HG03457 (cell line): ENCODE measurements around the gene HNRNPH1.
"Not testable (repeated sequence)": the region's sequence is repeated elsewhere in the genome, so short reads cannot be mapped to it uniquely, and the experiment has no call there.

Experiments
- ATAC-seq: cut with Tn5 transposase; IDR thresholded peaks from one replicate; pipeline ENCODE4 v1.9.1; 2021; ENCODE audit warnings: moderate number of reproducible peaks; ENCODE audit not compliant: unreplicated experiment

Gene HNRNPH1, protein sequence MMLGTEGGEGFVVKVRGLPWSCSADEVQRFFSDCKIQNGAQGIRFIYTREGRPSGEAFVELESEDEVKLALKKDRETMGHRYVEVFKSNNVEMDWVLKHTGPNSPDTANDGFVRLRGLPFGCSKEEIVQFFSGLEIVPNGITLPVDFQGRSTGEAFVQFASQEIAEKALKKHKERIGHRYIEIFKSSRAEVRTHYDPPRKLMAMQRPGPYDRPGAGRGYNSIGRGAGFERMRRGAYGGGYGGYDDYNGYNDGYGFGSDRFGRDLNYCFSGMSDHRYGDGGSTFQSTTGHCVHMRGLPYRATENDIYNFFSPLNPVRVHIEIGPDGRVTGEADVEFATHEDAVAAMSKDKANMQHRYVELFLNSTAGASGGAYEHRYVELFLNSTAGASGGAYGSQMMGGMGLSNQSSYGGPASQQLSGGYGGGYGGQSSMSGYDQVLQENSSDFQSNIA

DNA sequence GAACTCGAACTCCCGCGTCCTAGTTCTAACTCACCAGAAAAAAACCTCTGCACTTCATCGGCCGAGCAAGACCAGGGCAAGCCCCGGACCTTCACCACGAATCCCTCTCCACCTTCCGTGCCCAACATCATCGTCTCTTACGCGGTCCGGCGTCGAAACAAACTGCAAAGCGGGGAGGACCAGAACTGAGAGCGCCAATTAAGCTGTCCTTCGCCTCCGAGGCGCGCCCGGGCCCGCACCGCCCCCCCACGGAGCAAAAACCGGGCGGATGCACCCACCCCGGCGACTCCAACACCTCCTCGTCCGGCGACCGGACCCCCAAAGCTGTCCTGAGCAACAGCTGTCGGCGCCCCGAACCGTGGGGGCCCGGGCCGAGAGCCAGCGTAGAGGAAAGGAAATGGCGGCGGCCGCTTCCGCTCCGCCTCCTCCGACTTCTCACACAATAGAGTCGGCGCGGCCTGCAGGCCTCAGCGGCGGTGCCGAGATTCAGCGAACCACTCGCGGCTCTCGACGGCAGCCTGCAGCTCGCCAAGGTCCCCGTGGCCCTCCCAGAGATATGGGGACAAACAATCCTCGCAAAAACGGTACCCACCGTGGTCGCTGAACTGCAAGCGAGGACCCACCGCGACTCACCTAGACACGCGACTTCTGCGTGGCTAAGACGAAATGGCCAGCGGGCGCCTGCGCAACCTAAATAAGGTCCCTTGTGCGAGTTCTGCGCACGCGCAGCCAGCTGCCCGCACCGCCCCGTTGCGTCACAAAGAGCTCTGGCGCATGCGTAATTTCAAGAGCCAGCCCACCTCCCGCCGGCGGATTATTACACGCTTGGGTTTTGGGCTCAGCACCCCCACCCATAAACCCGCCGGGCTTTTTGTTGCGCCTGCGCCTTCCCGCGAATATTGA lies at the start of gene HNRNPH1:
TSS of gene HNRNPH1 (minus strand) at position 669 of the 903 bp plus-strand sequence. CDS start at position 131, 538 bp downstream.
- peak; percentile 61 for ATAC-seq

DNA sequence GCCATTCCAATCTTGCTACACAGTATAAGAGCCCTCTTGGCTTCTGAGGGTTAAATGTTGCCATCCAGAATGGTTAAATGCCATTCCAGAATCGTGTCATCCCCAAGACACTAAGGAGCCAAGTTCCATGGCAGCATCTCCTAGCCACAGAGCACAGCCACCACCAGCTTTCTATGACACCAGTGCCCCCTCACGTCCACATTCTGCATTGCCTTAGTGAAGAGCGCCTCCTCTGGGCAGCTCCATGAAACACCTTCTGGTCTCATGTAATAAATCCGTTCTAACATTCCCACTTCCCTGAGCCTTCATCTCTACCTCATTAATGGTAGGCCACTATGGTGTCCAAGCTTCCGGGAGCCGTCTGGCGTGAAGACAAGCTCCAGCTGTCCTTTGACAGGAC lies 44.9 kb upstream of the HNRNPH1 start:
- ATAC-seq, result no peak

DNA sequence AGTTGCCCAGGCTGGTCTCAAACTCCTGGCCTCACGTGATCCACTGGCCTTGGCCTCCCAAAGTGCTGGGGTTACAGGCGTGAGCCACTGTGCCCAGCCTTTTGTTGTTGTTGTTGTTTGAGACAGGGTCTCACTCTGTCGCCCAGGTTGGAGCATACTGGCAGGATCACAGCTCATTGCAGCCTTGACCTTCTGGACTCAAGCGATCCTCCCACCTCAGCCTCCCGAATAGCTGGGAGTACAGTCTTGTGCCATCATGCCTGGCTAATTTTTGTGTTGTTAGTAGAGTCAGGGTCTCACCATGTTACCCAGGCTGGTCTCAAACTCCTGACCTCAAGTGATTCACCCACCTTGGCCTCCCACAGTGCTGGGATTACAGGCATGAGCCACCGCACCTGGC lies 38.2 kb upstream of the HNRNPH1 start:
- ATAC-seq, result not testable (repeated sequence)

DNA sequence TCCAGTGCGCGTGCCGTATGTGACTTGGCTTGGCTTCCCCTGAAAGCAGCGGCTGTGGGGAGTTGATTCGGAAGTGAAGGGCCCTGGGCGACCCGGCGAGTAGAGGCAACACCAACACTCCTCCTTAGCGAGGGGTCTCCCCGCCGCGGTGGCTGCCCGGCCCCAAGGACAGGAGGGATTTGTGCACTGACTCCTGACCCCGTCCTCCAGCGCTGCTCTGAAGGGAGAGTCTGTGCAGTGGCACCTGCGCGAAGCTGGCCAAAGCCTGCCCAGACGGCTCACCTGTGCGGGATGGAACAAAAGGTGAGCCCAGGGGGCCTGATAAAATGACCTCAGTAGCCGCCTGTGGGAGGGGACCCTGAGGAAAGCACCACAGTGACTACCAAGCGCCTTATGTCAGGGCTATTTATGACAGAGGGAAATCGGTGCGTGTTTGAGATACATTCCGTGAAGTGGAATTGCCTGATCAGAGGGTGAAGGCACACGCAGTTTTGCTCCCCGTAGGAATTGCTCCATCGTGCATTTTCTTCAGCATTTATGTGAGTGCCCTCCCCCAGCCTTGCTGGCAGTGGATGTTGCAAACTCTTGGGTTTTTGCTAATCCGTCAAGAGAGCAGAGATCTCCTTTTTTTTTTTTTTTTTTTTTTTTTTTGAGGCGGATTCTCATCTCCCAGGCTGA lies 34.8 kb upstream of the HNRNPH1 start:
- peak; percentile 54 for ATAC-seq

DNA sequence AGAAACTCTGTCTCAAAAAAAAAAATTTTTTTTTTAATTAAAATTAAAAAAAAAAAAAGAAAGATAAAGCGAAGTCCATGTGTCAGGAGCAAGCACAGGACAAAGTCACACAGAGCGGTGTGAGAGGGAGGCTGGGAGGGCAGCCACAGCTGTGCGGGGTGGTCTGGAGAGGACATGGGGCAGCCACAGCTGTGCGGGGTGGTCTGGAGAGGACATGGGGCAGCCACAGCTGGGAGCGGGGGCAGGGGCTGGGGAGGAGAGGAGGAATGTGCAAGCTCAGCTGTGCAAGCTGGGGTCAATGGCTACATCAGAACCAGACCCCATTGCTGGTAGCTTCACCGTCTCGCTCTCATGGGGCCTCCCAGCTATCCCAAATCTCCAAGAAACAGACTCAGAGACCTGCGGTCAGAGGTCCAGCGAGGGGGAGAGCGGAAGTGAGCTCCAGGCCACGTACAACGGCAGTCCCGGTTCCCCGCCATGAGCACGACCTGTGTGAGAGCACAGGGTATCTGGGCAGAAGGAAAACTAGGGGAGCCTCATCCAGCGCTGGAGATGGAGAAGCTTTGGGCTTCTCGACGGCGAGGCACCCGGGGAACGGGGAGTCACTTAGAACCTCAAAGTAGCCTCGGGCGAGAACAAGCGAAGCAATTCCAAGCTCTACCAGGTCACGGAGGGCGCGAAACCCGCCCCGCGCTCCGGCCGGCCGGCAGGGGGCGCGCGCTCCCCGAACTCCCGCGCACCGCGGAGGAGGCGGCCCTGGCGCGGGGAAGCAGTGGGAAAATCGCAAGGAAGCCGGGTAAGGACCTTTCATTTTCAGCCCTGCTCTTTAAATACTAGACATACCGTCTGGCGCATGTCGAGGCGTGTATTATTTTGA lies 34.1 kb upstream of the HNRNPH1 start:
- peak; percentile 82 for ATAC-seq

DNA sequence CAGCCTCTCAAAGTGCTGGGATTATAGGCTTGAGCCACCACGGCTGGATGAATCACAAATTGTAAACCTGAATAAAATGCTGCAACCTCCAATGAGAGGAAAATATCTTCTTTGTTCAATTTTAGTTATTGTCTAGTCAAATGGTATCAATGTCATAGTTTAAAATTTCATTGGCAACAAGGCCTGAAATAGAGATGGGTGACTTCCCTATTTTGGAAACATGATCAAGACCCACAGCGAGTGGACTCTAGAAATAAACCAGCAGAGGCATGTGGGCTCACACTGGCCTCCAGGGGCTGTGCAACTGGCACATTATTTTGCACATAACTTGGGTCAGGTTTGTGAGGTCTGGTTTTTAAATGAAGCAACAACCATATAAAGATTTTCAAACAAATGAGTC lies 29.7 kb upstream of the HNRNPH1 start:
- not testable (repeated sequence) for ATAC-seq

DNA sequence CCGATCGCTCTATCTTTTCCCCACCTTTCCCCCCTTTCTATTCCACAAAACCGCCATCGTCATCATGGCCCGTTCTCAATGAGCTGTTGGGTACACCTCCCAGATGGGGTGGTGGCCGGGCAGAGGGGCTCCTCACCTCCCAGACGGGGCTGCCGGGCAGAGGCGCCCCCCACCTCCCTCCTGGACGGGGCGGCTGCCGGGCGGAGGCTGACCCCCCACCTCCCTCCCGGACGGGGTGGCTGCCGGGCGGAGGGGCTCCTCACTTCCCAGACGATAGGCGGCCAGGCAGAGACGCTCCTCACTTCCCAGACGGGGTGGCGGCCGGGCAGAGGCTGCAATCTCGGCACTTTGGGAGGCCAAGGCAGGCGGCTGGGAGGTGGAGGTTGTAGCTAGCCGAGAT lies 26.8 kb upstream of the HNRNPH1 start:
- not testable (repeated sequence) for ATAC-seq

DNA sequence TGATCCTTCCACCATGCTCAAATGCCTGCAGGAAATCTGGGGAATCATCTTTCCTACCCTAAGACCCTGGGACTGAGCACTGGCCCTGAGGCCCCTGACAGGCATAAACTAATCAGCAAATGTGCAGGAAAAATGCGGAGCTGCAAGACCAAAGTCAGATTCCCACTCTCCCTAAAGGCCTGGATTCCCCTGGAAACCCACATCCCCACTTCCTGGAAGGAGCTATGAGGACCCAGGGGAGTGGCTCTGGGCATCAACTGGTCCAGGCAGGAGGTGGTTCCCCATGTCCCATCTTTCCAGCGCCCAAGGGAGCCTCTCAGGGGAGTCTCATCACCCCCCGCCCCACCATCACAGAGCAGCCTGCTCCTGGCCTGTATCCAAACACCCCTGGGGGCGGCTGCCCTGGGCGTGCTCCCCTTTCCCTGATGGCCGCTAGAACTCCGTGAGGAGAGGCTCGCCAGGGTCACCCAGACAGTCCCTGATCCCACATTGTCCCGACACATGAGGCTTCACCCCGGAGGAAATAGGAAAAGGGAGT lies 25.8 kb upstream of the HNRNPH1 start:
- ATAC-seq, result not testable (repeated sequence)

DNA sequence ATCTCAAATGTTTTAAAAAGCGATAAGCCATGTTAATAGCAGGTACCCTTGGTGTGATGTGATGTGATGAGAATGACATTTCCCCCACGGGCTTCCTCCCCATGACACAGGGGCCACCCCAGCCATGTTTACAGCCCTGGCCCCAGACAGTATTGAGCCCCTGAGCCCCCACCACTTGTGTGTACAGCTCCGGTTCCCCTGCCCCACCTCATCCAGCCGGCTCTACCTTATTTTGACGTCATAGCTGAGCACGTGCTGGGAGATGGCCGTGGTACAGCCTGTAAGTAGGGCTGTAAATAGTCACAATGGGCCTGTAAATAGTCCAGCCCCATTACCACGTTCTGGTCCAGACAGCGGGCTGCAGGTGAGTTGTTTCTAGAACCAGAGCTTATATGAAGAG lies 24.9 kb upstream of the HNRNPH1 start:
- no peak for ATAC-seq

DNA sequence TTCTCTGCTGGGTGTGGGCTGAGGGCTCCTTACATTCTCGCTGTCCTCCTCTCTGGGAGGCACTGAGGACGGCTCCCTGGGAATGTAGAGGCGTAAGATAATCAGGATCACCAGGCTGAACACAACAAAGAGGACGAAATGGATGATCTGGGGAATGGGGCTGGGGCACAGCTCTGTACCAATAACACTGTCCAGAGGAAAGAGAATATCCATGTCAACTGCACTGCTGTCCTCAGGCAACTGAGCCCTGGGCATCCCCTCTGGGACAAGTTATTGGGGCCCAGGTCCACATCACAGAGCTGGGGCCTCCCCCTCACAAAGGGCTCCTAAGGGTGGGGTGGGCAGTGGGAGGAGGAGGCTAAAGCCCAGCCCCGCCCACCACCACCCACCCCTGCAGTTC lies 21.3 kb upstream of the HNRNPH1 start:
- ATAC-seq, result not testable (repeated sequence)

DNA sequence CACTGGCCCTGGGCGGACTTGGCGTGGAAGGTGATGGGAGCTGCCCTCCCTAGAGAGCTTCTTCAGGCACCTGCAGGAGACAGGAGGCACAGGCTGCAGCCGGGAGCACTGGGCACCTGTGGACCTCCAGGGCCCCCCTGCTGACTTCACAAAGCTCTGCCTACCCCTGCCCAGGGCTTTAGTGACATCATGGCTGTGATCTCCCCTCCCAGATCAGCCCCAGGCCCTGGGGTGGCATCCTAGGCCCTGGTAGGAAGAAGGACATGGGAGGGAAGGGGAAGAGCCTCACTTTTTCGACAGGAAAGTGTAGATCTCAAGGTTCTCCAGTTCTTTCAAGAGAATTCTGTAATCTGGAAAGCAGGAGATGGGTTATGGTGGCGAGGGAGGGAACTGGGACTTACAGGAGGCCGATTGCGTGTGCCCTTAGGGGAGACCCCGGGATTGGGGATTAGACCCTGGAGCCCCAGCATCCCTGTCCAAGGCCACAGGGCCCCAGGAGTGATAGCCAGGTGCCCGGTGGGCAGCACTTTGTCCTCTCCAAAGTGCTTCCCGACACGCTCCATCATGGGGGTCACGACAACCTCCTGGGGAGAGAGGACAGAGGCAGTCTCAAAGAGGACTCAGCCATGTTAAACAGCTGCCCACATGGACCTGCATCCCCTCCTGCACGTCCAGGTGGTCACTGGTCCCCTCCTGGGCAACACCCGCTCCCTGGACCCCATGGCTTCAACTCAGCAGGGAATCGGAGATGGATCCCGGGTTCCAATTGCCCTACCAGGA lies 19.9 kb upstream of the HNRNPH1 start:
- ATAC-seq, result not testable (repeated sequence)

DNA sequence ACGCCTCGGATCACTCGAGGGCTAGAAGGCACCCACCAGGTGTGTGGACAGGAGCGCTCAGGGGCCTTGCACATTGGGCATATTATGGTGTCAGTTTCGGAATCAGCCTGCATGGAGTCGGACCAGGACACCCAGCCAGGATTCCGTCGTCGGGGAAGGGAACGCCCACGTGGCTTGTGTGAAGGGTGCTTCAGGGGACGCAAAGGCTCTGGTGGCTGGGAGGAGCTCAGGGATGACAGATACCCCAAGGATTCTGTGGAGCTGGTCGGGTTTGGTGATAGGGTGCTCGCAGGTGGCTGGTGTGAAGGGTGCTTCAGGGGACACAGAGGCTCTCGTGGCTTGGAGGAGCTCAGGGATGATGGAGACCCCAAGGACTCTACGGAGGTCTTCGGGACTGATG lies 19.2 kb upstream of the HNRNPH1 start:
- ATAC-seq, result not testable (repeated sequence)

DNA sequence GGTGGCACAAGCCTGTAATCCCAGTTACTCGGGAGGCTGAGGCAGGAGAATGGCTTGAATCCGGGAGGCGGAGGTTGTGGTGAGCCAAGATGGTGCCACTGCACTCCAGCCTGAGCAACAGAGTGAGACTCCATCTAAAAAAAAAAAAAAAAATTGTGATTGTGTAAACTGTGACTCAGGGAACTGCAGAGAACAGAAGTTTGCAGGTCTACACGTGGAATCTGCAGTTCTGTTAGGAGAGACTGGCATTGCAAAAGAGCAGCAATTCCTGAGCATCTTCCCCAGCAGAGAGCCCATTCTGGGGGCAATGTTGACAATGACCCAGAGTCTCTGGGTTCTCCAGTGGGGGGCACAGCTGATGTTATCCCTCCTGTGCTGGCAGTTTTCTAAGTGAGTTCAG lies 18.3 kb upstream of the HNRNPH1 start:
- not testable (repeated sequence) for ATAC-seq

DNA sequence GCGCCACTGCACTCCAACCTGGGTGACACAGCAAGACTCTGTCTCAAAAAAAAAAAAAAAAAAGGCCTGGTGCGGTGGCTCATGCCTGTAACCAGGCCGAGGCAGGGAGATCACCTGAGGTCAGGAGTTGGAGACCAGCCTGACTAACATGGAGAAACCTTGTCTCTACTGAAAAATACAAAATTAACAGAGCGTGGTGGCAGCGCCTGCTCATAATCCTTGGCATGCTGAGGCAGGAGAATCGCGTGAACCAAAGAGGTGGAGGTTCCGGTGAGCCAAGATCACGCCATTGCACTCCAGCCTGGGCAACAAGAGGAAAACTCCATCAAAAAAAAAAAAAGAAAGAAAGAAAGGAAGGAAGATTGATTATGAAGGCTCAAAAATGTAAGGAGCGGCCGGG lies 15.8 kb upstream of the HNRNPH1 start:
- ATAC-seq, result not testable (repeated sequence)

DNA sequence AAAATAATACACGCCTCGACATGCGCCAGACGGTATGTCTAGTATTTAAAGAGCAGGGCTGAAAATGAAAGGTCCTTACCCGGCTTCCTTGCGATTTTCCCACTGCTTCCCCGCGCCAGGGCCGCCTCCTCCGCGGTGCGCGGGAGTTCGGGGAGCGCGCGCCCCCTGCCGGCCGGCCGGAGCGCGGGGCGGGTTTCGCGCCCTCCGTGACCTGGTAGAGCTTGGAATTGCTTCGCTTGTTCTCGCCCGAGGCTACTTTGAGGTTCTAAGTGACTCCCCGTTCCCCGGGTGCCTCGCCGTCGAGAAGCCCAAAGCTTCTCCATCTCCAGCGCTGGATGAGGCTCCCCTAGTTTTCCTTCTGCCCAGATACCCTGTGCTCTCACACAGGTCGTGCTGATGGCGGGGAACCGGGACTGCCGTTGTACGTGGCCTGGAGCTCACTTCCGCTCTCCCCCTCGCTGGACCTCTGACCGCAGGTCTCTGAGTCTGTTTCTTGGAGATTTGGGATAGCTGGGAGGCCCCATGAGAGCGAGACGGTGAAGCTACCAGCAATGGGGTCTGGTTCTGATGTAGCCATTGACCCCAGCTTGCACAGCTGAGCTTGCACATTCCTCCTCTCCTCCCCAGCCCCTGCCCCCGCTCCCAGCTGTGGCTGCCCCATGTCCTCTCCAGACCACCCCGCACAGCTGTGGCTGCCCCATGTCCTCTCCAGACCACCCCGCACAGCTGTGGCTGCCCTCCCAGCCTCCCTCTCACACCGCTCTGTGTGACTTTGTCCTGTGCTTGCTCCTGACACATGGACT lies 11.1 kb upstream of the HNRNPH1 start:
- peak; percentile 92 for ATAC-seq

DNA sequence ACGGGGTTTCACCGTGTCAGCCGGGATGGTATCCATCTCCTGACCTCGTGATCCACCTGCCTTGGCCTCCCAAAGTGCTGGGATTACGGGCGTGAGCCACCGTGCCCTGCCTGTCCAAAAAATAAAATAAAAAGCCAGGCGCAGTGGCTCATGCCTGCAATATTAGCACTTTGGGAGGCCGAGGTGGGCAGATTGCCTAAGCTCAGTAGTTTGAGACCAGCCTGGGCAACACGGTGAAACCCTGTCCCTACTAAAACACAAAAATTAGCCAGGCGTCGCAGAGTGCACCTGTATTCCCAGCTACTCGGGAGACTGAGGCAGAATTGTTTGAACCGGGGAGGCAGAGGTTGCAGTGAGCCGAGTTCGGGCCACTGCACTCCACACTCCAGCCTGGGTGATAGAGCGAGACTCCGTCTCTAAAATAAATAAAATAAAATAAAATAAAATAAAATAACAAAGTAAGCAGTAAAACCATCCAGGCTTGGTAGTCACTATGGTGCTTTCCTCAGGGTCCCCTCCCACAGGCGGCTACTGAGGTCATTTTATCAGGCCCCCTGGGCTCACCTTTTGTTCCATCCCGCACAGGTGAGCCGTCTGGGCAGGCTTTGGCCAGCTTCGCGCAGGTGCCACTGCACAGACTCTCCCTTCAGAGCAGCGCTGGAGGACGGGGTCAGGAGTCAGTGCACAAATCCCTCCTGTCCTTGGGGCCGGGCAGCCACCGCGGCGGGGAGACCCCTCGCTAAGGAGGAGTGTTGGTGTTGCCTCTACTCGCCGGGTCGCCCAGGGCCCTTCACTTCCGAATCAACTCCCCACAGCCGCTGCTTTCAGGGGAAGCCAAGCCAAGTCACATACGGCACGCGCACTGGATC lies 10.3 kb upstream of the HNRNPH1 start:
- peak; percentile 58 for ATAC-seq

DNA sequence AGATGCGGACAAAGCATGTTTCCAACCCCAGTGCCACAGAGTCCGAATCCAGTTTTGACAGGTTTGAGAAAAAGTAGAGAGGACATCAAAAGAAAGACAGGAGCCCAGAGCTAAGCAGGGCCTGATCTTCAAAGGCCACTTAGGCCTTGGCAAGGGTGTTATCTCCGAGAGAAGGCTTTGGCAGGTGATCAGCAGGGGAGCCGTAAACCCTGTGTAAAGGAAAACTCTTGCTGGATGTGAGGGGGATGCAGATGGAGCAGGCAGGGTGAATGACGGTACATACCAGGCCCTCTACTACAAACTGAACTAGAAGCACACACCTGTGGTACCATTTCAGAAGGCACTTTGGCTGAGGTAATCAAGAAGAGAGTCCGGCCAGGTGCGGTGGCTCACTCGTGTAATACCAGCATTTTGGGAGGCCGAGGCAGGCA lies 1.4 kb upstream of the HNRNPH1 start:
- ATAC-seq, result no peak
